Spleen (tissue), 11 donors: ENCODE measurements around the gene CLCNKB. TPM values are rescaled to one million over a fixed set of nuclear protein-coding genes. Genes with fewer than 3 reads are reported as not detected.
"Not testable (repeated sequence)": the region's sequence is repeated elsewhere in the genome, so short reads cannot be mapped to it uniquely, and the experiment has no call there.

Experiments
- DNase-seq: peaks from one replicate; pipeline ENCODE4 v3.0.0-alpha.2; 2020
- H3K27ac ChIP-seq, 8 donors: fragments of 200-600 bp; sonication (generic) in 7 of 8; 1 replicate in 4 of 8; 2 replicates in 4 of 8; pipeline versions ENCODE4 v1.5.0 to v1.8.0; 2016 to 2021; ENCODE audit warnings: inconsistent platforms in 4 of 8, mild to moderate bottlenecking in 4 of 8, moderate library complexity in 1 of 8
- H3K27me3 ChIP-seq, 7 donors: fragments of 200-600 bp; sonication (generic) in 6 of 7; replicated peaks in 1 of 7; 1 replicate in 4 of 7; 2 replicates in 3 of 7; pipeline versions ENCODE4 v1.5.0 to v1.8.0; 2016 to 2021; ENCODE audit warnings: inconsistent platforms in 3 of 7, mild to moderate bottlenecking in 1 of 7
- H3K36me3 ChIP-seq, 6 donors: fragments of 200-600 bp; sonication (generic) in 5 of 6; 1 replicate in 4 of 6; 2 replicates in 2 of 6; pipeline versions ENCODE4 v1.5.0 to v1.8.0; 2016 to 2021; ENCODE audit warnings: inconsistent platforms in 2 of 6
- H3K4me1 ChIP-seq, 6 donors: fragments of 200-600 bp; sonication (generic) in 5 of 6; 1 replicate in 3 of 6; 2 replicates in 3 of 6; pipeline versions ENCODE4 v1.5.0 to v1.8.0; 2016 to 2021; ENCODE audit warnings: inconsistent platforms in 3 of 6
- H3K4me3 ChIP-seq, 8 donors: fragments of 200-600 bp; sonication (generic) in 7 of 8; 1 replicate in 4 of 8; 2 replicates in 4 of 8; pipeline versions ENCODE4 v1.5.0 to v1.8.0; 2016 to 2021; ENCODE audit warnings: inconsistent platforms in 4 of 8, mild to moderate bottlenecking in 4 of 8, moderate library complexity in 2 of 8
- H3K9me3 ChIP-seq, 8 donors: fragments of 200-600 bp; sonication (generic) in 7 of 8; 1 replicate in 4 of 8; 2 replicates in 4 of 8; pipeline versions ENCODE4 v1.5.0 to v1.8.0; 2016 to 2021; ENCODE audit warnings: inconsistent platforms in 4 of 8
- POLR2A ChIP-seq, 3 donors: fragments of 450-650 bp; IDR thresholded peaks; one replicate each; pipeline ENCODE4 v1.5.1; 2017; ENCODE audit warnings: antibody characterized with exemption in 3 of 3, mild to moderate bottlenecking in 1 of 3
- POLR2AphosphoS5 ChIP-seq, 3 donors: sonication (generic); formaldehyde crosslinking; IDR thresholded peaks; one replicate each; pipeline ENCODE4 v1.5.1; 2017; ENCODE audit warnings: antibody characterized with exemption in 3 of 3
- WGBS, 5 donors: extraction: QIAGEN DNeasy Blood & Tissue Kit in 3 of 5; methylation state at CpG; one replicate each; pipeline versions ENCODE4 v1.1.5 to v1.1.7; 2013 to 2018; 5-methylcytosine and 5-hydroxymethylcytosine counted together
- intact Hi-C: fragments of 100-400 bp; cut with DNase I; formaldehyde crosslinking; loops from one replicate; pipeline ENCODE4 v1.15.0; 2023; ENCODE audit warnings: low total_unique reads
- polyA plus RNA-seq, 3 donors: library from polyadenylated mRNA; stranded (reverse); fragments of 200-250 nt; gene quantifications; one replicate each; pipeline ENCODE4 v1.2.1, GENCODE V29; 2013
- total RNA-seq, 7 donors: library from RNA; depleted of rRNA in 3 of 7; stranded (reverse); fragments of >200 nt in 3 of 7; fragmentation: NEBNext Ultra II Directional in 4 of 7; extraction: Animal tissue kit (Norgen Biotek cat#: 25700) in 4 of 7; gene quantifications; one replicate each; pipeline versions ENCODE4 v1.1.0 to v1.2.1, GENCODE V29; 2016 to 2021
- TF ChIP-seq, protein P1 (sequence below), 11 experiments: fragments of 200-600 bp in 7 of 11; fragments of 450-650 bp in 4 of 11; sonication (generic) in 4 of 11; IDR thresholded peaks in 8 of 11; conservative IDR thresholded peaks in 3 of 11; 1 replicate in 7 of 11; 2 replicates in 4 of 11; pipeline versions ENCODE4 v1.4.0 to v1.8.0; 2016 to 2021; ENCODE audit warnings: antibody characterized with exemption in 11 of 11, inconsistent platforms in 4 of 11, mild to moderate bottlenecking in 1 of 11
- donor health status: healthy with polysubstance abuse.
- donor health status: DM: no; HTN: no; CAD: no; lungs with moderate emphysema.
- donor health status: DM: no; HTN: no; CAD: no.
- donor health status: Bipolar disorder and iron deficiency.
- donor health status: healthy.
- donor health status: DM: no; HTN: no; CAD: no.
- donor health status: DM: yes; HTN: yes; CAD: no.

Gene CLCNKB
- total and polyA plus RNA-seq, 10 donors, result 0.04 to 0.13 (median 0.08) TPM; not detected in 6

DNA sequence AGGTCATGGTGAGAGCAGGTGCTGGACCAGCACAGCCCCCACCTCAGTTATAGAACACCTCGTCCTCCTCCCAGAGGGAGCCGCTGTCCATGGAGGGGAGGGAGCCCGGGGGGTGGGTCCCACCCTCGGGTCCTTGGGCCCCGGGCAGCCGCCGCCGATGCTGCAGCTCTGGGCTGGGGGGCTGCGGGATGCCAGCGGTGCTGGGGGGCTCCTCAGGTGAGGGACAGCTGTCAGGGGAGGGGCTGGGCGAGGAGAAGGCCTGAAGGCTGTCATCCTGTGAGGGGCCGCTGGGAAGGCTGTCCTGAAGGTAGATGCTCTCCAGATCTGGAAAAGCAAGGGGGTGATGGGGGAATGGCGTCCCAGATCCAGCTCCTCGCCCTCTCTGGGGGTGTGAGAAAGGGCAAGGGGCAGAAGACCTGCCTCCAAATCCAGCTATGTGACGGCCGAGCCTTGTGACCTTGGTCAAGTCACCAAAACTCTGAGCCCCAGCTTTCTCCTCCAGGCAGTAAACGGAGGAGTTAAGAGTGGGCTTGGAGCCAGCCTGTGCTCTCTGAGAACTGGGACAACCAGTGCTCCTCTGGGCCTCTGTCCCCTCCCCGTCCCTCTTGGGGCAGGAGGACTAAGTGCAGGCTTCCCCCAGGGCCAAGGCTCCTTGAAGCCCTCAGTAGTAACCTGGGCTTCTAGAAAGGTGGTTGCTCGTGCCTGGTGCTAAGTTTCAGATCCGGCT, 15.0 kb downstream of the CLCNKB start:
- intact Hi-C loops, result loop anchor here (10.0 kb wide), 2 partner anchors 54 to 264 kb away; partner anchors contain the start of gene SRARP
- H3K36me3 ChIP-seq, H3K9me3 ChIP-seq, H3K4me1 ChIP-seq, DNase-seq, H3K4me3 ChIP-seq, H3K27me3 ChIP-seq, H3K27ac ChIP-seq: not testable (repeated sequence)
- 59 to 83% (median 74%) methylated on average over 3 to 17 of the region's 20 CpGs for WGBS, 5 donors

DNA sequence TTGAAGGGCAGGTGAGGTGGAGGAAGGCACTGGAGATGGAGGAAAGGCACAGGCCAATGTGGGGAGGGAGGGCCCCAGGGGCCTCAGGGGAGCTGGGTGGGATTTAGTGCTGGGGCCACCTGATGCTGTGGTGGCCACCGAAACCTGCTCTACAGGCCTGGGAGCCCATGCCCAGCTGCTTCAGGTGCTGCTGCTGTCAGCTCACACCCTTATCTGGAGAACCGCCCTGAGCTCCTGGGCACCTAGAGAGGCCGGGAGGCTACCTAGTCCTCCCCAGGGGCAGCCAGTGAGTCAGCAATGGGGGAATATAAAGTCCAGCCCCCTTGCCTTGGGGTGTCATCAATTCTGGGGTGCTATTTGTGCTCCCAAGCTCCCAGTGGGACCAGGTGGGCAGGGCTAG, 17.7 kb downstream of the CLCNKB start:
- WGBS, 5 donors, result 85 to 96% (median 86%) methylated on average over 2 to 3 of the region's 3 CpGs
- TF ChIP-seq, protein P1, sequence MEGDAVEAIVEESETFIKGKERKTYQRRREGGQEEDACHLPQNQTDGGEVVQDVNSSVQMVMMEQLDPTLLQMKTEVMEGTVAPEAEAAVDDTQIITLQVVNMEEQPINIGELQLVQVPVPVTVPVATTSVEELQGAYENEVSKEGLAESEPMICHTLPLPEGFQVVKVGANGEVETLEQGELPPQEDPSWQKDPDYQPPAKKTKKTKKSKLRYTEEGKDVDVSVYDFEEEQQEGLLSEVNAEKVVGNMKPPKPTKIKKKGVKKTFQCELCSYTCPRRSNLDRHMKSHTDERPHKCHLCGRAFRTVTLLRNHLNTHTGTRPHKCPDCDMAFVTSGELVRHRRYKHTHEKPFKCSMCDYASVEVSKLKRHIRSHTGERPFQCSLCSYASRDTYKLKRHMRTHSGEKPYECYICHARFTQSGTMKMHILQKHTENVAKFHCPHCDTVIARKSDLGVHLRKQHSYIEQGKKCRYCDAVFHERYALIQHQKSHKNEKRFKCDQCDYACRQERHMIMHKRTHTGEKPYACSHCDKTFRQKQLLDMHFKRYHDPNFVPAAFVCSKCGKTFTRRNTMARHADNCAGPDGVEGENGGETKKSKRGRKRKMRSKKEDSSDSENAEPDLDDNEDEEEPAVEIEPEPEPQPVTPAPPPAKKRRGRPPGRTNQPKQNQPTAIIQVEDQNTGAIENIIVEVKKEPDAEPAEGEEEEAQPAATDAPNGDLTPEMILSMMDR (IDR thresholded peaks at IDR 0.05 in 8 of 11, conservative IDR thresholded peaks at IDR 0.05 in 3 of 11), result no peak
- TF ChIP-seq POLR2A (IDR thresholded peaks at IDR 0.05), result no peak
- no peak for TF ChIP-seq POLR2AphosphoS5 (IDR thresholded peaks at IDR 0.05)
- Histone ChIP-seq H3K27me3 (peaks cover 0 to 5% (median 0%) of the 10 kb centered on the region in 7 donors), H3K9me3 (no peaks in the 10 kb centered on the region), H3K4me3 (no peak overlapping the region), H3K36me3 (no peaks in the 10 kb centered on the region), H3K4me1 (peaks cover 0 to 13% (median 4%) of the 10 kb centered on the region in 6 donors), H3K27ac (no peak overlapping the region)
- intact Hi-C loops, result no loop called here
- DNase-seq, result no peak

DNA sequence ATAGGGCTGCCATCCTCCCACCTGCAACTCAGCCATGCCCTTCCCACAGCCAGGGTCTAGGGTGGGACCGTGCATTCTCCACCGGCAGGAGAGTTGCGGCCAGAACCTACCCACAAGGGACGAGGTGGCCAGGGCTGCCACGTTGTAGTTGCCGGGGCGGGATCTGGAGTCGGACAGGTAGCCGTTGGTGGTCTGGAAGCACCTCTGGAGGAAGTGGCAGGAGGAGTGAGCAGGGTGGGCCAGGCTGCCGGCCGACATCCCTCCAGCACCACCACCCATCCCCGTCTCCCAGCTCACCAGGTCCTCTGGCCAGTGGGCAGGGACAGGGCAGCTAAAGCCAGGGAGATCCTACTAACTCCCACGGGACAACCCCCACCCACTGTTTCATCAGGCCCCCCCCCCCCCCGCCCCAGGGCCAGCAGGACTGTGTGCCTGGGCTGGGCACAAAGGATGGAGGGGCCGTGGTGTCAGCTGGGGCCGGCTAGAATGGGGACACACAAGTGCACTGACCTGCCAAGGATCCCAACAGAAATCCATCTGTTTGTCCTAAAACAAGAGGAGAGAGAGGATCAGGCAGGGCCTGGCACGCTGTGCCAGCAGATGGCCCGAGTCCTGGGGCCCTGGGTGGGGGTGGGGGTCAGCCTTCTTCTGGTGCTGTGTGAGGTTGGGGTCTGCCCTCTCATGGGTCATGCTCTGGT, 18.6 kb downstream of the CLCNKB start:
- peaks cover 0 to 12% (median 4%) of the 10 kb centered on the region in 6 donors for H3K4me1 ChIP-seq
- DNase-seq, H3K9me3 ChIP-seq, H3K36me3 ChIP-seq, H3K4me3 ChIP-seq, H3K27me3 ChIP-seq, H3K27ac ChIP-seq, intact Hi-C loops: not testable (repeated sequence)
- WGBS, 5 donors, result 76 to 91% (median 84%) methylated on average over 5 to 18 of the region's 18 CpGs

DNA sequence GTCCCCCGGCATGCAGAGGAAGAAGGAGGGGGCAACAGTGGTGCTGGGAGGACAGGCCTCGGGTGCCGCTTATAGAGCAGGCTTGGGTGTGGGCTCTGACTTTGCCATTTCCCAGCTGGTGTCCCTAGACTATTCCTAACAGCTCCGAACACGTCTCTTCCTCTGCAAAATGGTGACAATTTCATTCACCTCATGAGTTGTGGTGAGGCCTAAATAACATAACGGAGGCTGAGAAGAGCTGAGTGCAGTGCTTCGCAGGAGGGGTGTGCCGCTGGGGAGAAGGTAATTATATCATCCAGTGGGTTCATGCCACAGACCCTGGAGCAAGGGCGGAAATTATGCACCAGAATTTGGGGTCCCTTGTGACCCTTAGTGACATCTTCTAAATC, 19.1 kb downstream of the CLCNKB start:
- H3K9me3 ChIP-seq, DNase-seq, H3K36me3 ChIP-seq, intact Hi-C loops, H3K27ac ChIP-seq, H3K4me3 ChIP-seq, H3K27me3 ChIP-seq: not testable (repeated sequence)
- WGBS, 5 donors, result 85 to 93% (median 88%) methylated on average over 9 of the region's 9 CpGs
- H3K4me1 ChIP-seq, result peaks cover 0 to 17% (median 4%) of the 10 kb centered on the region in 6 donors

DNA sequence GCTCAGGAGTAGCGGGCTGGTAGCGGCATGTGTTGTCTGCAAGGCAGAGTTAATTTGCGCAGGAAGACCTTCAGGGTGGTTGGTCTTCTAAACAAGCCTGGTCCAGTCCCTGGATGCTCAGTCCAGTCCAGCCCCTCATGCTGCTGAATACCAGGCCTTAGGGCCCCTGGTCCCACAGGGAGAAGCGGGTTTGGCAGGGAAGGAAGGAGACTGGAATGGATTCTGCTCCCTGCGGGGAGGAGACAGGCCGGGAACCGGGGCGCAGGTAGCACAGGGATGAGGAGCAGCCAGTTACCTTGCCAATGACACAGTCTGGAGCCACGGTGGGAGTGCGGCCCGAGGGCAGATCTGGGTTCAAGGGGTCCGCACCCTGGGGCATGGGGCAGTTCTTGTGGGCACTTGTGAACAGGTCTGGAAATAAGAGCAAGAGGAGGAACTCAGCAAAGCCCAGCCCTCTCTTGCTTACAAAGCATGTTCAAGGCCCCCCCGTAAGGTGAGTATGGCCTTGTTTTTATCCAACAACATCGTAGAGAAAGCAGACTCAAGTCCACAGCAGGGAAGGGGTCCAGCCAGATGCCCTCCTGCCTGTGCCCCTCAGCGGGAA, 19.7 kb downstream of the CLCNKB start:
- H3K27me3 ChIP-seq, result no peaks in the 10 kb centered on the region
- H3K9me3 ChIP-seq, result no peaks in the 10 kb centered on the region
- intact Hi-C loops, result no loop called here
- H3K4me3 ChIP-seq, result no peak overlapping the region
- H3K27ac ChIP-seq, result no peak overlapping the region
- no peaks in the 10 kb centered on the region for H3K36me3 ChIP-seq
- 90 to 93% (median 92%) methylated on average over 15 of the region's 15 CpGs for WGBS, 5 donors
- H3K4me1 ChIP-seq, result peaks cover 0 to 22% (median 11%) of the 10 kb centered on the region in 6 donors
- DNase-seq, result no peak
- TF ChIP-seq POLR2A (IDR thresholded peaks at IDR 0.05), result no peak
- no peak for TF ChIP-seq POLR2AphosphoS5 (IDR thresholded peaks at IDR 0.05)
- TF ChIP-seq, protein P1 (IDR thresholded peaks at IDR 0.05 in 8 of 11, conservative IDR thresholded peaks at IDR 0.05 in 3 of 11), result no peak
